Neural progenitor cell (in vitro differentiated cells): ENCODE data around the gene ABL2.
"Not testable (repeated sequence)": the region's sequence is repeated elsewhere in the genome, so short reads cannot be mapped to it uniquely, and the experiment has no call there.

Experiments
- EZH2 ChIP-seq: fragments of 200-600 bp; sonication (generic); IDR thresholded peaks from 2 replicates; pipeline ENCODE4 v1.6.1; 2017; ENCODE audit warnings: antibody characterized with exemption, mild to moderate bottlenecking, moderate library complexity
- TF ChIP-seq, protein P1 (sequence below): fragments of 200-600 bp; sonication (generic); IDR thresholded peaks from 2 replicates; pipeline ENCODE4 v1.5.1; 2017; ENCODE audit warnings: antibody characterized with exemption, mild to moderate bottlenecking

- TF ChIP-seq, protein P1, sequence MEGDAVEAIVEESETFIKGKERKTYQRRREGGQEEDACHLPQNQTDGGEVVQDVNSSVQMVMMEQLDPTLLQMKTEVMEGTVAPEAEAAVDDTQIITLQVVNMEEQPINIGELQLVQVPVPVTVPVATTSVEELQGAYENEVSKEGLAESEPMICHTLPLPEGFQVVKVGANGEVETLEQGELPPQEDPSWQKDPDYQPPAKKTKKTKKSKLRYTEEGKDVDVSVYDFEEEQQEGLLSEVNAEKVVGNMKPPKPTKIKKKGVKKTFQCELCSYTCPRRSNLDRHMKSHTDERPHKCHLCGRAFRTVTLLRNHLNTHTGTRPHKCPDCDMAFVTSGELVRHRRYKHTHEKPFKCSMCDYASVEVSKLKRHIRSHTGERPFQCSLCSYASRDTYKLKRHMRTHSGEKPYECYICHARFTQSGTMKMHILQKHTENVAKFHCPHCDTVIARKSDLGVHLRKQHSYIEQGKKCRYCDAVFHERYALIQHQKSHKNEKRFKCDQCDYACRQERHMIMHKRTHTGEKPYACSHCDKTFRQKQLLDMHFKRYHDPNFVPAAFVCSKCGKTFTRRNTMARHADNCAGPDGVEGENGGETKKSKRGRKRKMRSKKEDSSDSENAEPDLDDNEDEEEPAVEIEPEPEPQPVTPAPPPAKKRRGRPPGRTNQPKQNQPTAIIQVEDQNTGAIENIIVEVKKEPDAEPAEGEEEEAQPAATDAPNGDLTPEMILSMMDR, result not testable (repeated sequence)
- not testable (repeated sequence) for TF ChIP-seq EZH2
Measured at GRCh38 chr1:179135168-179135567, 94.3 kb downstream of the ABL2 start.
